Stomach (tissue), 4 donors: ENCODE data around the gene PRELID3B.

Source experiments
- CTCF ChIP-seq, 7 experiments: fragments of 450-650 bp in 4 of 7; fragments of 200-600 bp in 3 of 7; sonication (generic) in 3 of 7; IDR thresholded peaks; one replicate each; pipeline ENCODE4 v1.5.1; 2016 to 2019; ENCODE audit warnings: antibody characterized with exemption in 7 of 7, control low read depth in 2 of 7, mild to moderate bottlenecking in 1 of 7
- POLR2A ChIP-seq, 4 donors: fragments of 450-650 bp; IDR thresholded peaks; one replicate each; pipeline ENCODE4 v1.6.1; 2016; ENCODE audit warnings: antibody characterized with exemption in 4 of 4, control low read depth in 2 of 4, mild to moderate bottlenecking in 1 of 4, moderate library complexity in 1 of 4

DNA sequence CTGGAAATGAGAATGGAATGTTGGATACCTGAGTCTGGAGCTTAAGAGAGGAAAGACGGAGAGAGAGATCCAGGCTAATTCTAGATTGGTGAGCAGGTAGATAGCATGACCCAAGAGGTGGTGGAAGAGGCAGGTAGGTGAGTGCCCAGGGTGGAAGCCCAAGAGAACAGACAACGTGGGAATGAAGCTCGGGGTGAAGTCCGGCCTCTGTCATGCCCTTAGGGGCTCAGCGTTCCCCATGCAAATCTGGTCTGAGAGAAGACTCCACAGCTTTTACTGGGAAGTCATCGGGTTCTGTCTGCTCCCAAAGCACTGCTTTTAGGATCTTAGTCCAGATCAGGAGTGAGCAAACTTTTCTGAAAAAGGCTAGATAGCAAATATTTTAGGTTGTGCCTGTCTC is 57.9 kb downstream of the PRELID3B start:
- TF ChIP-seq POLR2A (IDR thresholded peaks at IDR 0.05), result no peak
- no peak for TF ChIP-seq CTCF (IDR thresholded peaks at IDR 0.05)
